Esophagus mucosa (tissue), 1 donor: ENCODE results near the gene PPP1R1A. TPM values are rescaled to one million over a fixed set of nuclear protein-coding genes. Genes with fewer than 3 reads are reported as not detected.
A peak's percentile ranks its signal among the peaks of the same experiment; 100 is the strongest.

ENCODE experiments used
- ATAC-seq: fragments of 200-7000 bp; cut with Tn5 transposase; one replicate; pipeline ENCODE4 v1.9.1; 2020
- total RNA-seq: library from RNA; stranded (reverse); gene quantifications from one replicate; pipeline ENCODE4 v1.2.4, GENCODE V29; 2023
- donor health status: DM: yes; HTN: yes; CAD: no.

PPP1R1A gene
- total RNA-seq, 1 donor from 2014 or later, result not detected

- peak; percentile 69 for ATAC-seq
These were observed 14.8 kb upstream of the PPP1R1A start for GRCh38 chr12:54603173-54603814.

- no peak for ATAC-seq
These were observed 14.2 kb upstream of the PPP1R1A start for GRCh38 chr12:54602661-54603060.

- ATAC-seq, result no peak
These were observed 13.4 kb upstream of the PPP1R1A start for GRCh38 chr12:54601841-54602240.

GRCh38 chr12:54598970-54599369, 10.5 kb upstream of the PPP1R1A start:
- ATAC-seq, result no peak

- ATAC-seq, result peak; percentile 54
These were observed 8.1 kb upstream of the PPP1R1A start for GRCh38 chr12:54596526-54596946.

GRCh38 chr12:54595471-54595870, 7.0 kb upstream of the PPP1R1A start:
- ATAC-seq, result no peak

- no peak for ATAC-seq
These were observed 5.3 kb upstream of the PPP1R1A start for GRCh38 chr12:54593725-54594124.

- no peak for ATAC-seq
These were observed 4.7 kb upstream of the PPP1R1A start for GRCh38 chr12:54593135-54593534.

GRCh38 chr12:54592316-54592715, 3.9 kb upstream of the PPP1R1A start:
- no peak for ATAC-seq

GRCh38 chr12:54590978-54591591, 2.6 kb upstream of the PPP1R1A start:
- ATAC-seq, result no peak

- ATAC-seq, result no peak
These were observed 1.5 kb upstream of the PPP1R1A start for GRCh38 chr12:54589964-54590363.

GRCh38 chr12:54588890-54589267, 420 bp upstream of the PPP1R1A start:
- ATAC-seq, result no peak

- ATAC-seq, result no peak
These were observed 1.1 kb downstream of the PPP1R1A start for GRCh38 chr12:54587315-54587873.

GRCh38 chr12:54586620-54587019, 1.8 kb downstream of the PPP1R1A start:
- no peak for ATAC-seq

GRCh38 chr12:54585243-54585642, 3.2 kb downstream of the PPP1R1A start:
- no peak for ATAC-seq

GRCh38 chr12:54584128-54584527, 4.3 kb downstream of the PPP1R1A start:
- no peak for ATAC-seq

GRCh38 chr12:54583726-54584125, 4.7 kb downstream of the PPP1R1A start:
- ATAC-seq, result no peak

- no peak for ATAC-seq
These were observed 7.0 kb downstream of the PPP1R1A start for GRCh38 chr12:54581412-54581811.

- ATAC-seq, result peak; percentile 95
These were observed 8.6 kb downstream of the PPP1R1A start for GRCh38 chr12:54579696-54580333.

GRCh38 chr12:54579258-54579657, 9.2 kb downstream of the PPP1R1A start:
- ATAC-seq, result no peak

GRCh38 chr12:54578778-54579177, 9.7 kb downstream of the PPP1R1A start:
- no peak for ATAC-seq

- no peak for ATAC-seq
These were observed 15.6 kb downstream of the PPP1R1A start for GRCh38 chr12:54572881-54573280.
